WTC11 (cell line): ENCODE measurements around the gene PROZ. TPM values are rescaled to one million over a fixed set of nuclear protein-coding genes. Genes with fewer than 3 reads are reported as not detected.

ENCODE experiments used
- ATAC-seq: fragments of 200-7000 bp; cut with Tn5 transposase; 2 replicates; pipeline ENCODE4 v1.10.0; 2021; ENCODE audit warnings: mild to moderate bottlenecking, moderate library complexity
- CTCF ChIA-PET: fragments of 300-600 bp; sonication (Branson Sonifier 250); formaldehyde crosslinking; loops from one replicate; lab custom pipeline; 2021; ENCODE audit warnings: antibody characterized with exemption; lab: Charles Lee
- POLR2A ChIA-PET: fragments of 350-600 bp; sonication (Branson Sonifier 250); formaldehyde crosslinking; loops from one replicate; lab custom pipeline; 2021; ENCODE audit warnings: antibody characterized with exemption; lab: Charles Lee
- DNase-seq: peaks from one replicate; pipeline ENCODE4 v3.0.0; 2021; ENCODE audit warnings: low spot score
- H3K27ac Mint-ChIP-seq: 2 replicates; pipeline ENCODE4 v1.8.0; 2021; ENCODE audit warnings: mixed read lengths
- H3K27me3 Mint-ChIP-seq: 2 replicates; pipeline ENCODE4 v1.8.0; 2021; ENCODE audit warnings: low read depth, mild to moderate bottlenecking, moderate library complexity, mixed read lengths
- H3K36me3 Mint-ChIP-seq: 2 replicates; pipeline ENCODE4 v1.8.0; 2021; ENCODE audit warnings: mixed read lengths
- H3K4me1 Mint-ChIP-seq: 2 replicates; pipeline ENCODE4 v1.8.0; 2022; ENCODE audit warnings: mixed read lengths
- H3K4me3 Mint-ChIP-seq: 2 replicates; pipeline ENCODE4 v1.8.0; 2021; ENCODE audit warnings: mild to moderate bottlenecking, moderate library complexity, mixed read lengths
- H3K9me3 Mint-ChIP-seq: 2 replicates; pipeline ENCODE4 v1.8.0; 2021; ENCODE audit warnings: mixed read lengths
- GRHL2 ChIP-seq: fragments of 250-450 bp; sonication (Bioruptor Pico); IDR thresholded peaks from 2 replicates; pipeline ENCODE4 v1.8.0; 2022; ENCODE audit warnings: mild to moderate bottlenecking, moderate library complexity; ENCODE audit not compliant: insufficient replicate concordance, severe bottlenecking
- SMAD4 ChIP-seq: sonication (generic); formaldehyde crosslinking; IDR thresholded peaks from 2 replicates; pipeline ENCODE4 v1.8.0; 2022; ENCODE audit warnings: mild to moderate bottlenecking, missing genetic modification reagents
- total RNA-seq: library from RNA; stranded (reverse); gene quantifications from 3 replicates; pipeline ENCODE4 v1.2.3, GENCODE V29; 2021
- TF ChIP-seq, protein P1 (sequence below): fragments of 250-450 bp; sonication (Bioruptor Pico); IDR thresholded peaks from 2 replicates; pipeline ENCODE4 v1.9.0; 2021; ENCODE audit warnings: mild to moderate bottlenecking
- TF ChIP-seq, protein P2 (sequence below): sonication (generic); formaldehyde crosslinking; IDR thresholded peaks from 2 replicates; pipeline ENCODE4 v1.8.0; 2023; ENCODE audit warnings: missing genetic modification reagents, mild to moderate bottlenecking, borderline replicate concordance
- TF ChIP-seq, protein P3 (sequence below): fragments of 250-450 bp; sonication (Bioruptor Pico); IDR thresholded peaks from 2 replicates; pipeline ENCODE4 v1.9.0; 2021; ENCODE audit warnings: mild to moderate bottlenecking, borderline replicate concordance
- TF ChIP-seq, protein P4 (sequence below): sonication (generic); formaldehyde crosslinking; IDR thresholded peaks from 2 replicates; pipeline ENCODE4 v1.8.0; 2022; ENCODE audit warnings: mild to moderate bottlenecking, missing genetic modification reagents

The PROZ gene
- total RNA-seq, 1 experiment from 2014 or later: not detected

DNA sequence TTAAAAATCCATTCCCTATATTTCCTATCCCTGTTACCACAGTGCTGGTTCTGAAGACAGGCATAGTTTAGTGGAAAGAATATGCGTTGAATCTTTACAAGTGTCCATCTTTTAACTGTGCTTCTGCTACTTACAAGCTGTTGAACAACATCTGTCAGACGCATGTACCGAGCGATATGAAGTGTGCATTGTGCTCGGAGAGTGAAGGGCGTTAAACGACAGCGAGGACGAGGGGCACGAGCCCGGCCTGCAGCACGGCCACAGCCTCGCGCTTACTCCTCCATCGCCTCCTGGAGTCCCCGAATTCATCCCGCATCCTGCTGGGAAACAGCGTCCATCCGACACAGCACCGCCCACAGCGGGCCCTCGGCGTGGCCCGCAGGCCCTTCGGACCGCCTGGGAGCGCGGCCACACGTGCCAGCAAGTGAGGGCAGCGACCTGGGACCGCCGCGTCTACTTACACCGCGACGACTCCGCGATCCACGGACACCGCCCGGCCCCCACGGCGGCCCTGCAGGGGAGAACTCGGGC lies 49.5 kb downstream of the PROZ start:
- no peaks in the 10 kb centered on the region for H3K9me3 Mint-ChIP-seq
- CTCF ChIA-PET: no interaction called here

More for the DNA sequence above, 49.5 kb downstream of the PROZ start:
- POLR2A ChIA-PET: interaction anchor here (0.8 to 1.3 kb wide), 2 partner anchors 10 to 288 kb away, joined by 3 read pairs; no protein-coding TSS in a partner anchor
- Mint-ChIP-seq H3K27me3 (no peaks in the 10 kb centered on the region), H3K27ac (peak overlapping the region; percentile 76), H3K4me1 (peaks cover 45% of the 10 kb centered on the region), H3K36me3 (peaks cover 32% of the 10 kb centered on the region; the same call in 1 of the 2 replicates), H3K4me3 (peak overlapping the region; percentile 93)
- DNase-seq: peak; percentile 50
- ATAC-seq: peak; percentile 9
- TF ChIP-seq, protein P1, sequence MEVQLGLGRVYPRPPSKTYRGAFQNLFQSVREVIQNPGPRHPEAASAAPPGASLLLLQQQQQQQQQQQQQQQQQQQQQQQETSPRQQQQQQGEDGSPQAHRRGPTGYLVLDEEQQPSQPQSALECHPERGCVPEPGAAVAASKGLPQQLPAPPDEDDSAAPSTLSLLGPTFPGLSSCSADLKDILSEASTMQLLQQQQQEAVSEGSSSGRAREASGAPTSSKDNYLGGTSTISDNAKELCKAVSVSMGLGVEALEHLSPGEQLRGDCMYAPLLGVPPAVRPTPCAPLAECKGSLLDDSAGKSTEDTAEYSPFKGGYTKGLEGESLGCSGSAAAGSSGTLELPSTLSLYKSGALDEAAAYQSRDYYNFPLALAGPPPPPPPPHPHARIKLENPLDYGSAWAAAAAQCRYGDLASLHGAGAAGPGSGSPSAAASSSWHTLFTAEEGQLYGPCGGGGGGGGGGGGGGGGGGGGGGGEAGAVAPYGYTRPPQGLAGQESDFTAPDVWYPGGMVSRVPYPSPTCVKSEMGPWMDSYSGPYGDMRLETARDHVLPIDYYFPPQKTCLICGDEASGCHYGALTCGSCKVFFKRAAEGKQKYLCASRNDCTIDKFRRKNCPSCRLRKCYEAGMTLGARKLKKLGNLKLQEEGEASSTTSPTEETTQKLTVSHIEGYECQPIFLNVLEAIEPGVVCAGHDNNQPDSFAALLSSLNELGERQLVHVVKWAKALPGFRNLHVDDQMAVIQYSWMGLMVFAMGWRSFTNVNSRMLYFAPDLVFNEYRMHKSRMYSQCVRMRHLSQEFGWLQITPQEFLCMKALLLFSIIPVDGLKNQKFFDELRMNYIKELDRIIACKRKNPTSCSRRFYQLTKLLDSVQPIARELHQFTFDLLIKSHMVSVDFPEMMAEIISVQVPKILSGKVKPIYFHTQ (CRISPR knock-in tag): no peak
- TF ChIP-seq, protein P2, sequence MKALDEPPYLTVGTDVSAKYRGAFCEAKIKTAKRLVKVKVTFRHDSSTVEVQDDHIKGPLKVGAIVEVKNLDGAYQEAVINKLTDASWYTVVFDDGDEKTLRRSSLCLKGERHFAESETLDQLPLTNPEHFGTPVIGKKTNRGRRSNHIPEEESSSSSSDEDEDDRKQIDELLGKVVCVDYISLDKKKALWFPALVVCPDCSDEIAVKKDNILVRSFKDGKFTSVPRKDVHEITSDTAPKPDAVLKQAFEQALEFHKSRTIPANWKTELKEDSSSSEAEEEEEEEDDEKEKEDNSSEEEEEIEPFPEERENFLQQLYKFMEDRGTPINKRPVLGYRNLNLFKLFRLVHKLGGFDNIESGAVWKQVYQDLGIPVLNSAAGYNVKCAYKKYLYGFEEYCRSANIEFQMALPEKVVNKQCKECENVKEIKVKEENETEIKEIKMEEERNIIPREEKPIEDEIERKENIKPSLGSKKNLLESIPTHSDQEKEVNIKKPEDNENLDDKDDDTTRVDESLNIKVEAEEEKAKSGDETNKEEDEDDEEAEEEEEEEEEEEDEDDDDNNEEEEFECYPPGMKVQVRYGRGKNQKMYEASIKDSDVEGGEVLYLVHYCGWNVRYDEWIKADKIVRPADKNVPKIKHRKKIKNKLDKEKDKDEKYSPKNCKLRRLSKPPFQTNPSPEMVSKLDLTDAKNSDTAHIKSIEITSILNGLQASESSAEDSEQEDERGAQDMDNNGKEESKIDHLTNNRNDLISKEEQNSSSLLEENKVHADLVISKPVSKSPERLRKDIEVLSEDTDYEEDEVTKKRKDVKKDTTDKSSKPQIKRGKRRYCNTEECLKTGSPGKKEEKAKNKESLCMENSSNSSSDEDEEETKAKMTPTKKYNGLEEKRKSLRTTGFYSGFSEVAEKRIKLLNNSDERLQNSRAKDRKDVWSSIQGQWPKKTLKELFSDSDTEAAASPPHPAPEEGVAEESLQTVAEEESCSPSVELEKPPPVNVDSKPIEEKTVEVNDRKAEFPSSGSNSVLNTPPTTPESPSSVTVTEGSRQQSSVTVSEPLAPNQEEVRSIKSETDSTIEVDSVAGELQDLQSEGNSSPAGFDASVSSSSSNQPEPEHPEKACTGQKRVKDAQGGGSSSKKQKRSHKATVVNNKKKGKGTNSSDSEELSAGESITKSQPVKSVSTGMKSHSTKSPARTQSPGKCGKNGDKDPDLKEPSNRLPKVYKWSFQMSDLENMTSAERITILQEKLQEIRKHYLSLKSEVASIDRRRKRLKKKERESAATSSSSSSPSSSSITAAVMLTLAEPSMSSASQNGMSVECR: no peak
- TF ChIP-seq SMAD4 (CRISPR knock-in tag) (0 out of 2 replicates have a peak, but pooled peaks have one; percentile 2), GRHL2 (CRISPR knock-in tag) (no peak)
- TF ChIP-seq, protein P3, sequence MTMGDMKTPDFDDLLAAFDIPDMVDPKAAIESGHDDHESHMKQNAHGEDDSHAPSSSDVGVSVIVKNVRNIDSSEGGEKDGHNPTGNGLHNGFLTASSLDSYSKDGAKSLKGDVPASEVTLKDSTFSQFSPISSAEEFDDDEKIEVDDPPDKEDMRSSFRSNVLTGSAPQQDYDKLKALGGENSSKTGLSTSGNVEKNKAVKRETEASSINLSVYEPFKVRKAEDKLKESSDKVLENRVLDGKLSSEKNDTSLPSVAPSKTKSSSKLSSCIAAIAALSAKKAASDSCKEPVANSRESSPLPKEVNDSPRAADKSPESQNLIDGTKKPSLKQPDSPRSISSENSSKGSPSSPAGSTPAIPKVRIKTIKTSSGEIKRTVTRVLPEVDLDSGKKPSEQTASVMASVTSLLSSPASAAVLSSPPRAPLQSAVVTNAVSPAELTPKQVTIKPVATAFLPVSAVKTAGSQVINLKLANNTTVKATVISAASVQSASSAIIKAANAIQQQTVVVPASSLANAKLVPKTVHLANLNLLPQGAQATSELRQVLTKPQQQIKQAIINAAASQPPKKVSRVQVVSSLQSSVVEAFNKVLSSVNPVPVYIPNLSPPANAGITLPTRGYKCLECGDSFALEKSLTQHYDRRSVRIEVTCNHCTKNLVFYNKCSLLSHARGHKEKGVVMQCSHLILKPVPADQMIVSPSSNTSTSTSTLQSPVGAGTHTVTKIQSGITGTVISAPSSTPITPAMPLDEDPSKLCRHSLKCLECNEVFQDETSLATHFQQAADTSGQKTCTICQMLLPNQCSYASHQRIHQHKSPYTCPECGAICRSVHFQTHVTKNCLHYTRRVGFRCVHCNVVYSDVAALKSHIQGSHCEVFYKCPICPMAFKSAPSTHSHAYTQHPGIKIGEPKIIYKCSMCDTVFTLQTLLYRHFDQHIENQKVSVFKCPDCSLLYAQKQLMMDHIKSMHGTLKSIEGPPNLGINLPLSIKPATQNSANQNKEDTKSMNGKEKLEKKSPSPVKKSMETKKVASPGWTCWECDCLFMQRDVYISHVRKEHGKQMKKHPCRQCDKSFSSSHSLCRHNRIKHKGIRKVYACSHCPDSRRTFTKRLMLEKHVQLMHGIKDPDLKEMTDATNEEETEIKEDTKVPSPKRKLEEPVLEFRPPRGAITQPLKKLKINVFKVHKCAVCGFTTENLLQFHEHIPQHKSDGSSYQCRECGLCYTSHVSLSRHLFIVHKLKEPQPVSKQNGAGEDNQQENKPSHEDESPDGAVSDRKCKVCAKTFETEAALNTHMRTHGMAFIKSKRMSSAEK (CRISPR knock-in tag): no peak
- TF ChIP-seq, protein P4, sequence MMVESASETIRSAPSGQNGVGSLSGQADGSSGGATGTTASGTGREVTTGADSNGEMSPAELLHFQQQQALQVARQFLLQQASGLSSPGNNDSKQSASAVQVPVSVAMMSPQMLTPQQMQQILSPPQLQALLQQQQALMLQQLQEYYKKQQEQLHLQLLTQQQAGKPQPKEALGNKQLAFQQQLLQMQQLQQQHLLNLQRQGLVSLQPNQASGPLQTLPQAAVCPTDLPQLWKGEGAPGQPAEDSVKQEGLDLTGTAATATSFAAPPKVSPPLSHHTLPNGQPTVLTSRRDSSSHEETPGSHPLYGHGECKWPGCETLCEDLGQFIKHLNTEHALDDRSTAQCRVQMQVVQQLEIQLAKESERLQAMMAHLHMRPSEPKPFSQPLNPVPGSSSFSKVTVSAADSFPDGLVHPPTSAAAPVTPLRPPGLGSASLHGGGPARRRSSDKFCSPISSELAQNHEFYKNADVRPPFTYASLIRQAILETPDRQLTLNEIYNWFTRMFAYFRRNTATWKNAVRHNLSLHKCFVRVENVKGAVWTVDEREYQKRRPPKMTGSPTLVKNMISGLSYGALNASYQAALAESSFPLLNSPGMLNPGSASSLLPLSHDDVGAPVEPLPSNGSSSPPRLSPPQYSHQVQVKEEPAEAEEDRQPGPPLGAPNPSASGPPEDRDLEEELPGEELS (CRISPR knock-in tag): peak; percentile 66; the same call in 1 of the 2 replicates
